Parathyroid adenoma (tissue), 2 donors: ENCODE measurements around the gene DCAF5.

Experiments
- H2AFZ ChIP-seq: fragments of 300-600 bp; sonication (generic); one replicate; pipeline ENCODE4 v1.7.0; 2017; ENCODE audit warnings: antibody characterized with exemption, mild to moderate bottlenecking
- H3K27ac ChIP-seq: fragments of 300-600 bp; sonication (generic); one replicate; pipeline ENCODE4 v1.7.0; 2017
- H3K27me3 ChIP-seq: fragments of 300-600 bp; sonication (generic); one replicate; pipeline ENCODE4 v1.7.0; 2017; ENCODE audit warnings: low read length; ENCODE audit not compliant: control insufficient read depth, insufficient read depth
- H3K36me3 ChIP-seq: fragments of 300-600 bp; sonication (generic); one replicate; pipeline ENCODE4 v1.7.0; 2017; ENCODE audit warnings: low read length; ENCODE audit not compliant: control insufficient read depth, insufficient read depth
- H3K4me1 ChIP-seq: fragments of 300-600 bp; sonication (generic); one replicate; pipeline ENCODE4 v1.7.0; 2017; ENCODE audit warnings: control low read depth
- H3K4me2 ChIP-seq: fragments of 300-600 bp; sonication (generic); one replicate; pipeline ENCODE4 v1.7.0; 2017; ENCODE audit warnings: low read length
- H3K4me3 ChIP-seq: fragments of 300-600 bp; sonication (generic); one replicate; pipeline ENCODE4 v1.7.0; 2017; ENCODE audit warnings: low read depth, low read length
- H3K79me2 ChIP-seq: fragments of 300-600 bp; sonication (generic); one replicate; pipeline ENCODE4 v1.7.0; 2017; ENCODE audit warnings: control low read depth
- H3K9ac ChIP-seq: fragments of 300-600 bp; sonication (generic); one replicate; pipeline ENCODE4 v1.7.0; 2017; ENCODE audit warnings: mild to moderate bottlenecking
- H3K9me3 ChIP-seq: fragments of 300-600 bp; sonication (generic); one replicate; pipeline ENCODE4 v1.7.0; 2017; ENCODE audit warnings: low read length; ENCODE audit not compliant: control insufficient read depth
- CTCF ChIP-seq: fragments of 300-600 bp; sonication (generic); IDR thresholded peaks from one replicate; pipeline ENCODE4 v1.7.0; 2017; ENCODE audit warnings: antibody characterized with exemption, mild to moderate bottlenecking
- donor health status: primary hyperparathyroidism.

DCAF5 gene

GRCh38 chr14:69107407-69108003, 45.4 kb downstream of the DCAF5 start:
- Histone ChIP-seq H3K36me3 (no peaks in the 10 kb centered on the region), H3K79me2 (peaks cover 7% of the 10 kb centered on the region), H2AFZ (no peak overlapping the region), H3K27me3 (no peaks in the 10 kb centered on the region), H3K4me1 (no peaks in the 10 kb centered on the region), H3K4me3 (no peak overlapping the region), H3K9ac (no peak overlapping the region), H3K9me3 (no peaks in the 10 kb centered on the region), H3K4me2 (no peak overlapping the region), H3K27ac (no peak overlapping the region)
- TF ChIP-seq CTCF: peak; percentile 61

GRCh38 chr14:69106451-69106850, 46.5 kb downstream of the DCAF5 start:
- no peaks in the 10 kb centered on the region for H3K27me3 ChIP-seq
- H3K4me2 ChIP-seq: no peak overlapping the region
- no peaks in the 10 kb centered on the region for H3K36me3 ChIP-seq
- TF ChIP-seq CTCF: no peak
- H3K4me3 ChIP-seq: no peak overlapping the region
- H3K27ac ChIP-seq: no peak overlapping the region
- no peak overlapping the region for H3K9ac ChIP-seq
- no peak overlapping the region for H2AFZ ChIP-seq
- H3K79me2 ChIP-seq: peaks cover 7% of the 10 kb centered on the region
- H3K4me1 ChIP-seq: peaks cover under 1% of the 10 kb centered on the region
- no peaks in the 10 kb centered on the region for H3K9me3 ChIP-seq

- H3K79me2 ChIP-seq: peaks cover 10% of the 10 kb centered on the region
- H3K4me2 ChIP-seq: no peak overlapping the region
- H3K27me3 ChIP-seq: no peaks in the 10 kb centered on the region
- H3K4me3 ChIP-seq: no peak overlapping the region
- peaks cover 2% of the 10 kb centered on the region for H3K4me1 ChIP-seq
- H3K27ac ChIP-seq: no peak overlapping the region
- no peak for TF ChIP-seq CTCF
- no peaks in the 10 kb centered on the region for H3K36me3 ChIP-seq
- no peaks in the 10 kb centered on the region for H3K9me3 ChIP-seq
- no peak overlapping the region for H3K9ac ChIP-seq
- no peak overlapping the region for H2AFZ ChIP-seq
These were observed 47.6 kb downstream of the DCAF5 start for GRCh38 chr14:69105326-69105725.

GRCh38 chr14:69101331-69101826, 51.5 kb downstream of the DCAF5 start:
- H3K79me2 ChIP-seq: peaks cover 22% of the 10 kb centered on the region
- H3K9ac ChIP-seq: no peak overlapping the region
- no peak overlapping the region for H3K4me2 ChIP-seq
- no peaks in the 10 kb centered on the region for H3K36me3 ChIP-seq
- no peaks in the 10 kb centered on the region for H3K9me3 ChIP-seq
- H2AFZ ChIP-seq: no peak overlapping the region
- H3K27me3 ChIP-seq: no peaks in the 10 kb centered on the region
- peak; percentile 45 for TF ChIP-seq CTCF
- H3K27ac ChIP-seq: no peak overlapping the region
- peaks cover 11% of the 10 kb centered on the region for H3K4me1 ChIP-seq
- no peak overlapping the region for H3K4me3 ChIP-seq

- H3K27me3 ChIP-seq: no peaks in the 10 kb centered on the region
- H2AFZ ChIP-seq: no peak overlapping the region
- H3K9ac ChIP-seq: no peak overlapping the region
- no peak for TF ChIP-seq CTCF
- no peak overlapping the region for H3K27ac ChIP-seq
- H3K4me3 ChIP-seq: no peak overlapping the region
- peaks cover 11% of the 10 kb centered on the region for H3K4me1 ChIP-seq
- H3K79me2 ChIP-seq: peaks cover 24% of the 10 kb centered on the region
- H3K9me3 ChIP-seq: no peaks in the 10 kb centered on the region
- no peaks in the 10 kb centered on the region for H3K36me3 ChIP-seq
- no peak overlapping the region for H3K4me2 ChIP-seq
These were observed 54.9 kb downstream of the DCAF5 start for GRCh38 chr14:69097974-69098373.
